ENCODE measurements around the gene CHD6.

Gene CHD6

GRCh38 chr20:41635158-41635557, 17.0 kb upstream of the CHD6 start:
- no peak for DNase-seq (ENCODE audit: low spot score)
- TF ChIP-seq CTCF (IDR thresholded peaks at IDR 0.05): no peak
- Histone ChIP-seq H3K4me3 (no peak overlapping the region), H3K27ac (no peak overlapping the region)

GRCh38 chr20:41632896-41633295, 14.7 kb upstream of the CHD6 start:
- Histone ChIP-seq H3K27ac (no peak overlapping the region), H3K4me3 (no peak overlapping the region)
- no peak for DNase-seq (ENCODE audit: low spot score)
- no peak for TF ChIP-seq CTCF (IDR thresholded peaks at IDR 0.05)

- peak overlapping the region; percentile 48 to 81 for H3K27ac ChIP-seq
- no peak for TF ChIP-seq CTCF (IDR thresholded peaks at IDR 0.05)
- DNase-seq (ENCODE audit: low spot score): peak; percentile 85
- no peak overlapping the region for H3K4me3 ChIP-seq
Measured at GRCh38 chr20:41631826-41632225, 13.6 kb upstream of the CHD6 start.

GRCh38 chr20:41630846-41631245, 12.7 kb upstream of the CHD6 start:
- no peak for TF ChIP-seq CTCF (IDR thresholded peaks at IDR 0.05)
- Histone ChIP-seq H3K4me3 (no peak overlapping the region), H3K27ac (no peak overlapping the region)
- DNase-seq (ENCODE audit: low spot score): no peak

- Histone ChIP-seq H3K27ac (no peak overlapping the region), H3K4me3 (no peak overlapping the region)
- TF ChIP-seq CTCF (IDR thresholded peaks at IDR 0.05): no peak
- no peak for DNase-seq (ENCODE audit: low spot score)
Measured at GRCh38 chr20:41627611-41628244, 9.6 kb upstream of the CHD6 start.

GRCh38 chr20:41627001-41627495, 8.9 kb upstream of the CHD6 start:
- DNase-seq (ENCODE audit: low spot score): no peak

More at GRCh38 chr20:41627001-41627495, 8.9 kb upstream of the CHD6 start:
- Histone ChIP-seq H3K4me3 (no peak overlapping the region), H3K27ac (no peak overlapping the region)
- TF ChIP-seq CTCF (IDR thresholded peaks at IDR 0.05): no peak
